Measurements from ENCODE around the gene NAALADL2. TPM values are rescaled to one million over a fixed set of nuclear protein-coding genes. Genes with fewer than 3 reads are reported as not detected.

The NAALADL2 gene
- total RNA-seq, 1 experiment from 2014 or later: 12.8 TPM

DNA sequence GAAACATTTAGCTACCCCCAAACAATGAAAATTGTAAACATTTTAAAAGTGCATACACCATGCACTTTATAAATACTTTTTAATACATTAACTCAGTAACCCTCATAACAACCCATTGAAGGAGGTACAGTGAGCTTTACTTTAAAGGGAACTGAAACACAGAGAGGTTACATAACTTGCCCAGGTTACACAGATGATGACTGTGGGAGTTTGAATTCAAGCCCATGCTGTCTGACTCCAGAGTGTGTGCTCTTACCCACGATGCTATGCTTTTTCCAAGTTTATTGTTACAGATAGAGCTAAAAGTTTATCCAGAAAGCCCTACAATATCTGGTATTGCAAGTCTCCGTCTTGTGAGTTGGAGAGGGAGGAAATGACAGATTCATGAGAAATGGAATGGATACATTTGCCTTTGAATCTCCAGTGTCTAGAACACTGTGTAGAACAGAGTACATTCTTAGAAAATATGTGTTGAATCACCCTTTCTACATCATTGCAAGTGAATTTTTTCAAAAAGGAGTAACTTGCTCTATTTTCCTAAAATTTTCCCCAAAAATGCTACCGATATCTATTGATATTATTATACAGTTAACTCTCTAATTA, 428.3 kb downstream of the NAALADL2 start:
- no peaks in the 10 kb centered on the region for H3K79me2 ChIP-seq (ENCODE audit: low read depth)
- no peak overlapping the region for H2AFZ ChIP-seq
- H3K27me3 ChIP-seq (ENCODE audit: insufficient read depth, low read depth): no peaks in the 10 kb centered on the region
- ChIA-PET POLR2A (ENCODE audit: unreplicated experiment) (no interaction called here), CTCF (no interaction called here)
- no peak overlapping the region for H3K4me3 ChIP-seq
- BruUV-seq (replicated peaks): no TSS peak
- no peaks in the 10 kb centered on the region for H3K9me3 ChIP-seq (ENCODE audit: insufficient read depth, low read depth)
- intact Hi-C loops (cut with micrococcal nuclease; ENCODE audit: unreplicated experiment): no loop called here
- no peak for DNase-seq
- no peak overlapping the region for H3K27ac ChIP-seq
- no peak for TF ChIP-seq EZH2 (IDR thresholded peaks at IDR 0.05; ENCODE audit: low read depth)
- TF ChIP-seq, protein P1, sequence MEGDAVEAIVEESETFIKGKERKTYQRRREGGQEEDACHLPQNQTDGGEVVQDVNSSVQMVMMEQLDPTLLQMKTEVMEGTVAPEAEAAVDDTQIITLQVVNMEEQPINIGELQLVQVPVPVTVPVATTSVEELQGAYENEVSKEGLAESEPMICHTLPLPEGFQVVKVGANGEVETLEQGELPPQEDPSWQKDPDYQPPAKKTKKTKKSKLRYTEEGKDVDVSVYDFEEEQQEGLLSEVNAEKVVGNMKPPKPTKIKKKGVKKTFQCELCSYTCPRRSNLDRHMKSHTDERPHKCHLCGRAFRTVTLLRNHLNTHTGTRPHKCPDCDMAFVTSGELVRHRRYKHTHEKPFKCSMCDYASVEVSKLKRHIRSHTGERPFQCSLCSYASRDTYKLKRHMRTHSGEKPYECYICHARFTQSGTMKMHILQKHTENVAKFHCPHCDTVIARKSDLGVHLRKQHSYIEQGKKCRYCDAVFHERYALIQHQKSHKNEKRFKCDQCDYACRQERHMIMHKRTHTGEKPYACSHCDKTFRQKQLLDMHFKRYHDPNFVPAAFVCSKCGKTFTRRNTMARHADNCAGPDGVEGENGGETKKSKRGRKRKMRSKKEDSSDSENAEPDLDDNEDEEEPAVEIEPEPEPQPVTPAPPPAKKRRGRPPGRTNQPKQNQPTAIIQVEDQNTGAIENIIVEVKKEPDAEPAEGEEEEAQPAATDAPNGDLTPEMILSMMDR (conservative IDR thresholded peaks at IDR 0.05): no peak
- no peaks in the 10 kb centered on the region for H3K4me1 ChIP-seq (replicated peaks; ENCODE audit: insufficient read depth)
- H3K9me2 ChIP-seq (ENCODE audit: insufficient read depth): no peaks in the 10 kb centered on the region; the same call in 1 of the 2 replicates
- no peaks in the 10 kb centered on the region for H4K20me1 ChIP-seq (ENCODE audit: insufficient read depth)
- no peaks in the 10 kb centered on the region for H3K36me3 ChIP-seq (ENCODE audit: low read depth)
- H3K4me2 ChIP-seq: no peak overlapping the region
- no peaks in the 10 kb centered on the region for H3F3A ChIP-seq (ENCODE audit: insufficient read depth, low read depth)

DNA sequence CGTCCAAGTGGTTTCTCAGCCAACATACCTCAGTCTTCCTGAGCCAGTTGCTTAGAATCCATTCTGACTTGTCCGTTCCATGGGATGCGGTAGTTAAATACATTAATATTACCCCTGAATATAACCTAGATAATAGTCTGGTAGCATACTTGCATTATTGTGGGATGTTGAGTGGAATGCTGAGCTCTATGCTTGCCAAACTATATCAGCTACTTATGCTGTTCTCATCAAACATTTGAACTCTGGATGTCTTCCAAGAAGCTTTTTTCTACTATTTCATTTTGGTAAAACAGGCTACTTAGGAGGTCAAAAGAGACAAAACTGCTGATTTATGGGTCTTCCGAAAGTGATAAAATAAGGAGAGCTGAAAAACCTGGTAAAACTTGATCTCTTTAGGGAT, 429.5 kb downstream of the NAALADL2 start:
- Histone ChIP-seq H3K36me3 (ENCODE audit: low read depth) (no peaks in the 10 kb centered on the region), H3K79me2 (ENCODE audit: low read depth) (no peaks in the 10 kb centered on the region), H3K9me2 (ENCODE audit: insufficient read depth) (no peaks in the 10 kb centered on the region; the same call in 1 of the 2 replicates), H3K4me3 (no peak overlapping the region), H4K20me1 (ENCODE audit: insufficient read depth) (no peaks in the 10 kb centered on the region), H3K4me1 (replicated peaks; ENCODE audit: insufficient read depth) (no peaks in the 10 kb centered on the region), H3K27me3 (ENCODE audit: insufficient read depth, low read depth) (no peaks in the 10 kb centered on the region), H3K9me3 (ENCODE audit: insufficient read depth, low read depth) (no peaks in the 10 kb centered on the region), H2AFZ (no peak overlapping the region), H3F3A (ENCODE audit: insufficient read depth, low read depth) (no peaks in the 10 kb centered on the region), H3K4me2 (no peak overlapping the region), H3K27ac (no peak overlapping the region)
- intact Hi-C loops (cut with micrococcal nuclease; ENCODE audit: unreplicated experiment): no loop called here
- ChIA-PET CTCF (no interaction called here), POLR2A (ENCODE audit: unreplicated experiment) (no interaction called here)
- no TSS peak for BruUV-seq (replicated peaks)
- TF ChIP-seq EZH2 (IDR thresholded peaks at IDR 0.05; ENCODE audit: low read depth): no peak
- TF ChIP-seq, protein P1 (conservative IDR thresholded peaks at IDR 0.05): no peak
- DNase-seq: no peak

DNA sequence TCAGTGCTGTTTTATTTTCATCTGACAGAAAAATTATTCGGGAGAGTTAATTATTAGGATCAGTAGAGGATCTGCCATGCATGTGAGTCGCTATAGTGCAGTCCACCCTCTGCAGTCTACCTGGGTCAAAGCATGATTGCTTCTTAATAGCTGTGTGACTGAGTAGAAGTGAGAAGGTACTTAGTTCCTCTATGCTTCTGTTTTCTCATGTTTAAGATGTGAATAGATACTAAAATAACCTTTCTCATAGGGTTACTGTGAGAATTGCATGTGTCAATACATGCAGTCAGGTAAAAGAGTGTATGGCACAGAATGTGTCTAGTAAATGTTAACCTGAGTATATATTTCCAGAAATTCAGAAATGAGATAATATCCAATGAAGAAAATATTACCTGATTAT, 435.7 kb downstream of the NAALADL2 start:
- H3K4me1 ChIP-seq (replicated peaks; ENCODE audit: insufficient read depth): no peaks in the 10 kb centered on the region
- DNase-seq: no peak
- CTCF ChIA-PET: no interaction called here
- intact Hi-C loops (cut with micrococcal nuclease; ENCODE audit: unreplicated experiment): no loop called here
- POLR2A ChIA-PET (ENCODE audit: unreplicated experiment): no interaction called here
- no peak overlapping the region for H3K27ac ChIP-seq
- no peaks in the 10 kb centered on the region for H4K20me1 ChIP-seq (ENCODE audit: insufficient read depth)
- TF ChIP-seq EZH2 (IDR thresholded peaks at IDR 0.05; ENCODE audit: low read depth): no peak
- TF ChIP-seq, protein P1 (conservative IDR thresholded peaks at IDR 0.05): no peak
- H3K36me3 ChIP-seq (ENCODE audit: low read depth): no peaks in the 10 kb centered on the region
- H3K9me2 ChIP-seq (ENCODE audit: insufficient read depth): no peaks in the 10 kb centered on the region
- no peaks in the 10 kb centered on the region for H3K27me3 ChIP-seq (ENCODE audit: insufficient read depth, low read depth)
- H3K79me2 ChIP-seq (ENCODE audit: low read depth): no peaks in the 10 kb centered on the region
- BruUV-seq (replicated peaks): no TSS peak
- no peaks in the 10 kb centered on the region for H3F3A ChIP-seq (ENCODE audit: insufficient read depth, low read depth)
- H3K9me3 ChIP-seq (ENCODE audit: insufficient read depth, low read depth): no peaks in the 10 kb centered on the region
- H2AFZ ChIP-seq: no peak overlapping the region
- no peak overlapping the region for H3K4me2 ChIP-seq
- H3K4me3 ChIP-seq: no peak overlapping the region
